Measurements from ENCODE around the gene DPP6. TPM values are rescaled to one million over a fixed set of nuclear protein-coding genes. Genes with fewer than 3 reads are reported as not detected.

Gene DPP6
- total and polyA plus RNA-seq, 2 experiments from 2014 or later: not detected

DNA sequence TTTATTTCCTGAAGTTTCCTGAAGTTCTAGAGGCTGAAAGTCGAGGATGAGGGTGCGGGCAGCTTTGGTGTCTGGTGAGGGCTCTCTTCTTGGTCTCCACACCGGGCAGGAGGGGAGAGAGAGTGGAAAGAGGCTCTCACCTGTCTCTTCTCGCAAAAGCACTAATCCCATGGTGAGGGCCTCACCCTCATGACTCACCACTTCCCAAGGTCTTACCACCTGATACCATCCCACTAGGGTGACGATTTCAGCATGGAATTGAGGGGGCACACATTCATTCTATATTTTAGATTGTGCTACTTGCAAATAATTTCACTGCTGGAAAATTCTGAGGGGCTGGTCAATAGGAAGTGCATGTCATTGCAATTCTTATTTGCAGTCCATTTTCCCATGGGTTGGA, 292.9 kb downstream of the DPP6 start:
- Mint-ChIP-seq H3K27ac (no peak overlapping the region), H3K4me3 (no peak overlapping the region), H3K9me3 (no peaks in the 10 kb centered on the region; the same call in 2 of the 3 replicates), H3K36me3 (ENCODE audit: low read depth) (no peaks in the 10 kb centered on the region), H3K4me1 (no peaks in the 10 kb centered on the region), H3K27me3 (ENCODE audit: insufficient read depth, low read depth, poor library complexity) (peaks cover 3% of the 10 kb centered on the region)
- Histone ChIP-seq H3K4me2 (no peak overlapping the region), H3K27me3 (ENCODE audit: insufficient read depth) (no peaks in the 10 kb centered on the region), H4K20me1 (replicated peaks; ENCODE audit: insufficient read depth) (no peaks in the 10 kb centered on the region), H3K4me3 (no peak overlapping the region), H3K36me3 (ENCODE audit: insufficient read depth) (no peaks in the 10 kb centered on the region), H3F3A (replicated peaks; ENCODE audit: low read depth) (no peaks in the 10 kb centered on the region), H3K27ac (ENCODE audit: low read depth) (no peak overlapping the region), H2AFZ (no peak overlapping the region), H3K4me1 (ENCODE audit: insufficient read depth) (no peaks in the 10 kb centered on the region), H3K79me2 (replicated peaks; ENCODE audit: insufficient read depth) (no peaks in the 10 kb centered on the region), H3K9me2 (ENCODE audit: insufficient read depth) (no peaks in the 10 kb centered on the region)
- ATAC-seq (no peak), DNase-seq (ENCODE audit: low spot score) (no peak)
- TF ChIP-seq, protein P1, sequence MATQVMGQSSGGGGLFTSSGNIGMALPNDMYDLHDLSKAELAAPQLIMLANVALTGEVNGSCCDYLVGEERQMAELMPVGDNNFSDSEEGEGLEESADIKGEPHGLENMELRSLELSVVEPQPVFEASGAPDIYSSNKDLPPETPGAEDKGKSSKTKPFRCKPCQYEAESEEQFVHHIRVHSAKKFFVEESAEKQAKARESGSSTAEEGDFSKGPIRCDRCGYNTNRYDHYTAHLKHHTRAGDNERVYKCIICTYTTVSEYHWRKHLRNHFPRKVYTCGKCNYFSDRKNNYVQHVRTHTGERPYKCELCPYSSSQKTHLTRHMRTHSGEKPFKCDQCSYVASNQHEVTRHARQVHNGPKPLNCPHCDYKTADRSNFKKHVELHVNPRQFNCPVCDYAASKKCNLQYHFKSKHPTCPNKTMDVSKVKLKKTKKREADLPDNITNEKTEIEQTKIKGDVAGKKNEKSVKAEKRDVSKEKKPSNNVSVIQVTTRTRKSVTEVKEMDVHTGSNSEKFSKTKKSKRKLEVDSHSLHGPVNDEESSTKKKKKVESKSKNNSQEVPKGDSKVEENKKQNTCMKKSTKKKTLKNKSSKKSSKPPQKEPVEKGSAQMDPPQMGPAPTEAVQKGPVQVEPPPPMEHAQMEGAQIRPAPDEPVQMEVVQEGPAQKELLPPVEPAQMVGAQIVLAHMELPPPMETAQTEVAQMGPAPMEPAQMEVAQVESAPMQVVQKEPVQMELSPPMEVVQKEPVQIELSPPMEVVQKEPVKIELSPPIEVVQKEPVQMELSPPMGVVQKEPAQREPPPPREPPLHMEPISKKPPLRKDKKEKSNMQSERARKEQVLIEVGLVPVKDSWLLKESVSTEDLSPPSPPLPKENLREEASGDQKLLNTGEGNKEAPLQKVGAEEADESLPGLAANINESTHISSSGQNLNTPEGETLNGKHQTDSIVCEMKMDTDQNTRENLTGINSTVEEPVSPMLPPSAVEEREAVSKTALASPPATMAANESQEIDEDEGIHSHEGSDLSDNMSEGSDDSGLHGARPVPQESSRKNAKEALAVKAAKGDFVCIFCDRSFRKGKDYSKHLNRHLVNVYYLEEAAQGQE (IDR thresholded peaks at IDR 0.05; ENCODE audit: unreplicated experiment): no peak
- TF ChIP-seq, protein P2, sequence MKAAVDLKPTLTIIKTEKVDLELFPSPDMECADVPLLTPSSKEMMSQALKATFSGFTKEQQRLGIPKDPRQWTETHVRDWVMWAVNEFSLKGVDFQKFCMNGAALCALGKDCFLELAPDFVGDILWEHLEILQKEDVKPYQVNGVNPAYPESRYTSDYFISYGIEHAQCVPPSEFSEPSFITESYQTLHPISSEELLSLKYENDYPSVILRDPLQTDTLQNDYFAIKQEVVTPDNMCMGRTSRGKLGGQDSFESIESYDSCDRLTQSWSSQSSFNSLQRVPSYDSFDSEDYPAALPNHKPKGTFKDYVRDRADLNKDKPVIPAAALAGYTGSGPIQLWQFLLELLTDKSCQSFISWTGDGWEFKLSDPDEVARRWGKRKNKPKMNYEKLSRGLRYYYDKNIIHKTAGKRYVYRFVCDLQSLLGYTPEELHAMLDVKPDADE (IDR thresholded peaks at IDR 0.05): no peak
- TF ChIP-seq JUNB (IDR thresholded peaks at IDR 0.05; ENCODE audit: unreplicated experiment) (no peak), ZNF114 (CRISPR knock-in tag; IDR thresholded peaks at IDR 0.05) (no peak), NANOG (IDR thresholded peaks at IDR 0.05; ENCODE audit: borderline replicate concordance) (no peak), POLR2AphosphoS5 (IDR thresholded peaks at IDR 0.05; ENCODE audit: low read depth) (no peak), ZNF331 (CRISPR knock-in tag; IDR thresholded peaks at IDR 0.05; ENCODE audit: low read depth) (no peak), EZH2 (IDR thresholded peaks at IDR 0.05; ENCODE audit: low read depth, unreplicated experiment) (no peak), STAT1 (IDR thresholded peaks at IDR 0.05; ENCODE audit: unreplicated experiment) (no peak)
- TF ChIP-seq, protein P3, sequence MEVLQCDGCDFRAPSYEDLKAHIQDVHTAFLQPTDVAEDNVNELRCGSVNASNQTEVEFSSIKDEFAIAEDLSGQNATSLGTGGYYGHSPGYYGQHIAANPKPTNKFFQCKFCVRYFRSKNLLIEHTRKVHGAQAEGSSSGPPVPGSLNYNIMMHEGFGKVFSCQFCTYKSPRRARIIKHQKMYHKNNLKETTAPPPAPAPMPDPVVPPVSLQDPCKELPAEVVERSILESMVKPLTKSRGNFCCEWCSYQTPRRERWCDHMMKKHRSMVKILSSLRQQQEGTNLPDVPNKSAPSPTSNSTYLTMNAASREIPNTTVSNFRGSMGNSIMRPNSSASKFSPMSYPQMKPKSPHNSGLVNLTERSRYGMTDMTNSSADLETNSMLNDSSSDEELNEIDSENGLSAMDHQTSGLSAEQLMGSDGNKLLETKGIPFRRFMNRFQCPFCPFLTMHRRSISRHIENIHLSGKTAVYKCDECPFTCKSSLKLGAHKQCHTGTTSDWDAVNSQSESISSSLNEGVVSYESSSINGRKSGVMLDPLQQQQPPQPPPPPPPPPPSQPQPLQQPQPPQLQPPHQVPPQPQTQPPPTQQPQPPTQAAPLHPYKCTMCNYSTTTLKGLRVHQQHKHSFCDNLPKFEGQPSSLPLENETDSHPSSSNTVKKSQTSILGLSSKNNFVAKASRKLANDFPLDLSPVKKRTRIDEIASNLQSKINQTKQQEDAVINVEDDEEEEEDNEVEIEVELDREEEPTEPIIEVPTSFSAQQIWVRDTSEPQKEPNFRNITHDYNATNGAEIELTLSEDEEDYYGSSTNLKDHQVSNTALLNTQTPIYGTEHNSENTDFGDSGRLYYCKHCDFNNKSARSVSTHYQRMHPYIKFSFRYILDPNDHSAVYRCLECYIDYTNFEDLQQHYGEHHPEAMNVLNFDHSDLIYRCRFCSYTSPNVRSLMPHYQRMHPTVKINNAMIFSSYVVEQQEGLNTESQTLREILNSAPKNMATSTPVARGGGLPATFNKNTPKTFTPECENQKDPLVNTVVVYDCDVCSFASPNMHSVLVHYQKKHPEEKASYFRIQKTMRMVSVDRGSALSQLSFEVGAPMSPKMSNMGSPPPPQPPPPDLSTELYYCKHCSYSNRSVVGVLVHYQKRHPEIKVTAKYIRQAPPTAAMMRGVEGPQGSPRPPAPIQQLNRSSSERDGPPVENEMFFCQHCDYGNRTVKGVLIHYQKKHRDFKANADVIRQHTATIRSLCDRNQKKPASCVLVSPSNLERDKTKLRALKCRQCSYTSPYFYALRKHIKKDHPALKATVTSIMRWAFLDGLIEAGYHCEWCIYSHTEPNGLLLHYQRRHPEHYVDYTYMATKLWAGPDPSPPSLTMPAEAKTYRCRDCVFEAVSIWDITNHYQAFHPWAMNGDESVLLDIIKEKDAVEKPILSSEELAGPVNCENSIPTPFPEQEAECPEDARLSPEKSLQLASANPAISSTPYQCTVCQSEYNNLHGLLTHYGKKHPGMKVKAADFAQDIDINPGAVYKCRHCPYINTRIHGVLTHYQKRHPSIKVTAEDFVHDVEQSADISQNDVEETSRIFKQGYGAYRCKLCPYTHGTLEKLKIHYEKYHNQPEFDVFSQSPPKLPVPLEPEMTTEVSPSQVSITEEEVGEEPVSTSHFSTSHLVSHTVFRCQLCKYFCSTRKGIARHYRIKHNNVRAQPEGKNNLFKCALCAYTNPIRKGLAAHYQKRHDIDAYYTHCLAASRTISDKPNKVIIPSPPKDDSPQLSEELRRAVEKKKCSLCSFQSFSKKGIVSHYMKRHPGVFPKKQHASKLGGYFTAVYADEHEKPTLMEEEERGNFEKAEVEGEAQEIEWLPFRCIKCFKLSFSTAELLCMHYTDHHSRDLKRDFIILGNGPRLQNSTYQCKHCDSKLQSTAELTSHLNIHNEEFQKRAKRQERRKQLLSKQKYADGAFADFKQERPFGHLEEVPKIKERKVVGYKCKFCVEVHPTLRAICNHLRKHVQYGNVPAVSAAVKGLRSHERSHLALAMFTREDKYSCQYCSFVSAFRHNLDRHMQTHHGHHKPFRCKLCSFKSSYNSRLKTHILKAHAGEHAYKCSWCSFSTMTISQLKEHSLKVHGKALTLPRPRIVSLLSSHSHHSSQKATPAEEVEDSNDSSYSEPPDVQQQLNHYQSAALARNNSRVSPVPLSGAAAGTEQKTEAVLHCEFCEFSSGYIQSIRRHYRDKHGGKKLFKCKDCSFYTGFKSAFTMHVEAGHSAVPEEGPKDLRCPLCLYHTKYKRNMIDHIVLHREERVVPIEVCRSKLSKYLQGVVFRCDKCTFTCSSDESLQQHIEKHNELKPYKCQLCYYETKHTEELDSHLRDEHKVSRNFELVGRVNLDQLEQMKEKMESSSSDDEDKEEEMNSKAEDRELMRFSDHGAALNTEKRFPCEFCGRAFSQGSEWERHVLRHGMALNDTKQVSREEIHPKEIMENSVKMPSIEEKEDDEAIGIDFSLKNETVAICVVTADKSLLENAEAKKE (CRISPR knock-in tag; IDR thresholded peaks at IDR 0.05): no peak
- TF ChIP-seq, protein P4, sequence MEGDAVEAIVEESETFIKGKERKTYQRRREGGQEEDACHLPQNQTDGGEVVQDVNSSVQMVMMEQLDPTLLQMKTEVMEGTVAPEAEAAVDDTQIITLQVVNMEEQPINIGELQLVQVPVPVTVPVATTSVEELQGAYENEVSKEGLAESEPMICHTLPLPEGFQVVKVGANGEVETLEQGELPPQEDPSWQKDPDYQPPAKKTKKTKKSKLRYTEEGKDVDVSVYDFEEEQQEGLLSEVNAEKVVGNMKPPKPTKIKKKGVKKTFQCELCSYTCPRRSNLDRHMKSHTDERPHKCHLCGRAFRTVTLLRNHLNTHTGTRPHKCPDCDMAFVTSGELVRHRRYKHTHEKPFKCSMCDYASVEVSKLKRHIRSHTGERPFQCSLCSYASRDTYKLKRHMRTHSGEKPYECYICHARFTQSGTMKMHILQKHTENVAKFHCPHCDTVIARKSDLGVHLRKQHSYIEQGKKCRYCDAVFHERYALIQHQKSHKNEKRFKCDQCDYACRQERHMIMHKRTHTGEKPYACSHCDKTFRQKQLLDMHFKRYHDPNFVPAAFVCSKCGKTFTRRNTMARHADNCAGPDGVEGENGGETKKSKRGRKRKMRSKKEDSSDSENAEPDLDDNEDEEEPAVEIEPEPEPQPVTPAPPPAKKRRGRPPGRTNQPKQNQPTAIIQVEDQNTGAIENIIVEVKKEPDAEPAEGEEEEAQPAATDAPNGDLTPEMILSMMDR (conservative IDR thresholded peaks at IDR 0.05; ENCODE audit: low read depth in 2 of 2): no peak
